ENCODE data around the gene PFKP.

The PFKP gene

GRCh38 chr10:3137958-3138726 lies 70.8 kb downstream of the PFKP start:
- TF ChIP-seq ZFX (IDR thresholded peaks at IDR 0.05; ENCODE audit: borderline replicate concordance): no peak
- TF ChIP-seq CTCF (IDR thresholded peaks at IDR 0.05): no peak
- H3K27ac ChIP-seq: no peak overlapping the region

- no peak overlapping the region for H3K27ac ChIP-seq
- TF ChIP-seq CTCF (IDR thresholded peaks at IDR 0.05) (no peak), ZFX (IDR thresholded peaks at IDR 0.05; ENCODE audit: borderline replicate concordance) (no peak)
Observed at GRCh38 chr10:3139216-3139910, 72.0 kb downstream of the PFKP start.

GRCh38 chr10:3140280-3140679 lies 72.9 kb downstream of the PFKP start:
- H3K27ac ChIP-seq: no peak overlapping the region
- TF ChIP-seq CTCF (IDR thresholded peaks at IDR 0.05): no peak
- no peak for TF ChIP-seq ZFX (IDR thresholded peaks at IDR 0.05; ENCODE audit: borderline replicate concordance)

GRCh38 chr10:3141351-3142005 lies 74.1 kb downstream of the PFKP start:
- no peak overlapping the region for H3K27ac ChIP-seq
- TF ChIP-seq ZFX (IDR thresholded peaks at IDR 0.05; ENCODE audit: borderline replicate concordance) (no peak), CTCF (IDR thresholded peaks at IDR 0.05) (no peak)

GRCh38 chr10:3142146-3142875 lies 75.0 kb downstream of the PFKP start:
- H3K27ac ChIP-seq: no peak overlapping the region
- TF ChIP-seq ZFX (IDR thresholded peaks at IDR 0.05; ENCODE audit: borderline replicate concordance): no peak
- TF ChIP-seq CTCF (IDR thresholded peaks at IDR 0.05): no peak

GRCh38 chr10:3143366-3143765 lies 76.0 kb downstream of the PFKP start:
- no peak overlapping the region for H3K27ac ChIP-seq
- no peak for TF ChIP-seq ZFX (IDR thresholded peaks at IDR 0.05; ENCODE audit: borderline replicate concordance)
- no peak for TF ChIP-seq CTCF (IDR thresholded peaks at IDR 0.05)
